DMS 273 (cell line): ENCODE data around the gene PLAAT4.
"Not testable (repeated sequence)": the region's sequence is repeated elsewhere in the genome, so short reads cannot be mapped to it uniquely, and the experiment has no call there.

Experiments
- DNase-seq: peaks from one replicate; lab custom pipeline; 2025; ENCODE audit not compliant: unreplicated experiment; lab: John Stamatoyannopoulos, UW

PLAAT4 gene

GRCh38 chr11:63510360-63511047, 26.1 kb upstream of the PLAAT4 start:
- DNase-seq: peak; percentile 35

- DNase-seq: no peak
Observed at GRCh38 chr11:63511048-63511748, 25.4 kb upstream of the PLAAT4 start.

GRCh38 chr11:63512816-63513215, 23.8 kb upstream of the PLAAT4 start:
- DNase-seq: no peak

GRCh38 chr11:63516109-63516508, 20.5 kb upstream of the PLAAT4 start:
- no peak for DNase-seq

GRCh38 chr11:63517156-63517555, 19.5 kb upstream of the PLAAT4 start:
- no peak for DNase-seq

- peak; percentile 14 for DNase-seq
Observed at GRCh38 chr11:63518548-63518947, 18.1 kb upstream of the PLAAT4 start.

GRCh38 chr11:63520606-63521170, 15.9 kb upstream of the PLAAT4 start:
- DNase-seq: no peak

- DNase-seq: no peak
Observed at GRCh38 chr11:63521896-63522295, 14.7 kb upstream of the PLAAT4 start.

GRCh38 chr11:63523151-63523550, 13.5 kb upstream of the PLAAT4 start:
- no peak for DNase-seq

GRCh38 chr11:63527667-63528066, 8.9 kb upstream of the PLAAT4 start:
- DNase-seq: no peak

- not testable (repeated sequence) for DNase-seq
Observed at GRCh38 chr11:63528156-63528555, 8.5 kb upstream of the PLAAT4 start.

- DNase-seq: not testable (repeated sequence)
Observed at GRCh38 chr11:63528729-63529278, 7.8 kb upstream of the PLAAT4 start.

GRCh38 chr11:63529373-63529772, 7.2 kb upstream of the PLAAT4 start:
- DNase-seq: not testable (repeated sequence)

- DNase-seq: no peak
Observed at GRCh38 chr11:63530021-63530420, 6.6 kb upstream of the PLAAT4 start.

- DNase-seq: peak; percentile 52
Observed at GRCh38 chr11:63531074-63531792, 5.4 kb upstream of the PLAAT4 start.

- DNase-seq: no peak
Observed at GRCh38 chr11:63532117-63532516, 4.5 kb upstream of the PLAAT4 start.

GRCh38 chr11:63532799-63533475, 3.7 kb upstream of the PLAAT4 start:
- peak; percentile 49 for DNase-seq

GRCh38 chr11:63534076-63534475, 2.5 kb upstream of the PLAAT4 start:
- DNase-seq: no peak

- DNase-seq: no peak
Observed at GRCh38 chr11:63534895-63535461, 1.6 kb upstream of the PLAAT4 start.

GRCh38 chr11:63535734-63536133, 874 bp upstream of the PLAAT4 start:
- no peak for DNase-seq
